ENCODE results near the gene CASP1. TPM values are rescaled to one million over a fixed set of nuclear protein-coding genes. Genes with fewer than 3 reads are reported as not detected.

CASP1 gene
- total RNA-seq, 1 experiment from 2014 or later, result 4.7 TPM

GRCh38 chr11:105003151-105003550 is 31.8 kb downstream of the CASP1 start:
- Histone ChIP-seq H3K27me3 (ENCODE audit: insufficient read depth, low read depth) (no peaks in the 10 kb centered on the region), H3K36me3 (ENCODE audit: low read depth) (no peaks in the 10 kb centered on the region), H3K4me2 (no peak overlapping the region), H3K9me3 (ENCODE audit: insufficient read depth, low read depth) (peaks cover under 1% of the 10 kb centered on the region; the same call in 1 of the 2 replicates), H2AFZ (no peak overlapping the region), H3K4me1 (replicated peaks; ENCODE audit: insufficient read depth) (no peaks in the 10 kb centered on the region), H3F3A (ENCODE audit: insufficient read depth, low read depth) (no peaks in the 10 kb centered on the region), H3K27ac (no peak overlapping the region), H4K20me1 (ENCODE audit: insufficient read depth) (no peaks in the 10 kb centered on the region), H3K4me3 (no peak overlapping the region), H3K79me2 (ENCODE audit: low read depth) (no peaks in the 10 kb centered on the region), H3K9me2 (ENCODE audit: insufficient read depth) (no peaks in the 10 kb centered on the region)
- no peak for DNase-seq
- intact Hi-C loops (cut with micrococcal nuclease; ENCODE audit: unreplicated experiment), result no loop called here
- ChIA-PET CTCF (no interaction called here), POLR2A (ENCODE audit: unreplicated experiment) (no interaction called here)
- BruUV-seq (replicated peaks), result no TSS peak
- TF ChIP-seq EZH2 (IDR thresholded peaks at IDR 0.05; ENCODE audit: low read depth) (no peak), CTCF (conservative IDR thresholded peaks at IDR 0.05) (no peak)

GRCh38 chr11:105000797-105001196 is 34.1 kb downstream of the CASP1 start:
- ChIA-PET POLR2A (ENCODE audit: unreplicated experiment) (no interaction called here), CTCF (no interaction called here)
- no peaks in the 10 kb centered on the region for H3K4me1 ChIP-seq (replicated peaks; ENCODE audit: insufficient read depth)
- no peak overlapping the region for H3K27ac ChIP-seq
- no TSS peak for BruUV-seq (replicated peaks)
- no peak overlapping the region for H3K4me2 ChIP-seq
- DNase-seq, result no peak
- H2AFZ ChIP-seq, result no peak overlapping the region
- intact Hi-C loops (cut with micrococcal nuclease; ENCODE audit: unreplicated experiment), result no loop called here
- no peaks in the 10 kb centered on the region for H3K36me3 ChIP-seq (ENCODE audit: low read depth)
- H4K20me1 ChIP-seq (ENCODE audit: insufficient read depth), result no peaks in the 10 kb centered on the region
- H3K79me2 ChIP-seq (ENCODE audit: low read depth), result no peaks in the 10 kb centered on the region
- H3K27me3 ChIP-seq (ENCODE audit: insufficient read depth, low read depth), result no peaks in the 10 kb centered on the region
- no peaks in the 10 kb centered on the region for H3K9me3 ChIP-seq (ENCODE audit: insufficient read depth, low read depth)
- H3K4me3 ChIP-seq, result no peak overlapping the region
- TF ChIP-seq EZH2 (IDR thresholded peaks at IDR 0.05; ENCODE audit: low read depth), result no peak
- TF ChIP-seq CTCF (conservative IDR thresholded peaks at IDR 0.05), result 0 out of 2 replicates have a peak, but pooled peaks have one; percentile 57
- no peaks in the 10 kb centered on the region for H3F3A ChIP-seq (ENCODE audit: insufficient read depth, low read depth)
- H3K9me2 ChIP-seq (ENCODE audit: insufficient read depth), result no peaks in the 10 kb centered on the region

GRCh38 chr11:105000167-105000566 is 34.8 kb downstream of the CASP1 start:
- CTCF ChIA-PET, result no interaction called here
- Histone ChIP-seq H2AFZ (no peak overlapping the region), H3F3A (ENCODE audit: insufficient read depth, low read depth) (no peaks in the 10 kb centered on the region), H3K36me3 (ENCODE audit: low read depth) (no peaks in the 10 kb centered on the region), H3K79me2 (ENCODE audit: low read depth) (no peaks in the 10 kb centered on the region), H3K27me3 (ENCODE audit: insufficient read depth, low read depth) (no peaks in the 10 kb centered on the region), H4K20me1 (ENCODE audit: insufficient read depth) (no peaks in the 10 kb centered on the region), H3K4me1 (replicated peaks; ENCODE audit: insufficient read depth) (no peaks in the 10 kb centered on the region), H3K9me3 (ENCODE audit: insufficient read depth, low read depth) (no peaks in the 10 kb centered on the region), H3K27ac (no peak overlapping the region), H3K4me3 (no peak overlapping the region), H3K4me2 (no peak overlapping the region), H3K9me2 (ENCODE audit: insufficient read depth) (no peaks in the 10 kb centered on the region)
- DNase-seq, result no peak
- intact Hi-C loops (cut with micrococcal nuclease; ENCODE audit: unreplicated experiment), result no loop called here
- no peak for TF ChIP-seq CTCF (conservative IDR thresholded peaks at IDR 0.05)
- BruUV-seq (replicated peaks), result no TSS peak
- POLR2A ChIA-PET (ENCODE audit: unreplicated experiment), result no interaction called here

Measured in PC-9 (cell line).